Endothelial cell (in vitro differentiated cells): ENCODE results near the gene BCAR3. TPM values are rescaled to one million over a fixed set of nuclear protein-coding genes. Genes with fewer than 3 reads are reported as not detected.
"Not testable (repeated sequence)": the region's sequence is repeated elsewhere in the genome, so short reads cannot be mapped to it uniquely, and the experiment has no call there.

Experiments used
- DNase-seq: peaks from one replicate; pipeline ENCODE4 v3.0.0; 2021; ENCODE audit warnings: low spot score
- H3K27ac Mint-ChIP-seq: one replicate; pipeline ENCODE4 v1.8.0; 2021; ENCODE audit warnings: mixed read lengths, inconsistent platforms; ENCODE audit not compliant: unreplicated experiment
- H3K27me3 Mint-ChIP-seq: one replicate; pipeline ENCODE4 v1.8.0; 2021; ENCODE audit warnings: mild to moderate bottlenecking, moderate library complexity, mixed read lengths, inconsistent platforms; ENCODE audit not compliant: unreplicated experiment
- H3K36me3 Mint-ChIP-seq: one replicate; pipeline ENCODE4 v1.8.0; 2021; ENCODE audit warnings: mild to moderate bottlenecking, low read depth, mixed read lengths, inconsistent platforms; ENCODE audit not compliant: unreplicated experiment
- H3K4me1 Mint-ChIP-seq: one replicate; pipeline ENCODE4 v1.8.0; 2021; ENCODE audit warnings: mild to moderate bottlenecking, mixed read lengths, inconsistent platforms; ENCODE audit not compliant: unreplicated experiment
- H3K4me3 Mint-ChIP-seq: one replicate; pipeline ENCODE4 v1.8.0; 2021; ENCODE audit warnings: mild to moderate bottlenecking, mixed read lengths, inconsistent platforms; ENCODE audit not compliant: unreplicated experiment
- H3K9me3 Mint-ChIP-seq: one replicate; pipeline ENCODE4 v1.8.0; 2021; ENCODE audit warnings: mixed read lengths, inconsistent platforms; ENCODE audit not compliant: unreplicated experiment
- total RNA-seq: library from RNA; stranded (reverse); fragmentation: NEBNext Ultra II Directional; extraction: Animal tissue kit (Norgen Biotek cat#: 25700); gene quantifications from one replicate; pipeline ENCODE4 v1.2.1, GENCODE V29; 2021; ENCODE audit not compliant: unreplicated experiment
- TF ChIP-seq, protein P1 (sequence below): fragments of 200-600 bp; sonication (generic); IDR thresholded peaks from one replicate; pipeline ENCODE4 v1.5.0; 2021; ENCODE audit warnings: antibody characterized with exemption; ENCODE audit not compliant: unreplicated experiment

BCAR3 gene
- total RNA-seq, 1 donor from 2014 or later = 19.9 TPM

DNA sequence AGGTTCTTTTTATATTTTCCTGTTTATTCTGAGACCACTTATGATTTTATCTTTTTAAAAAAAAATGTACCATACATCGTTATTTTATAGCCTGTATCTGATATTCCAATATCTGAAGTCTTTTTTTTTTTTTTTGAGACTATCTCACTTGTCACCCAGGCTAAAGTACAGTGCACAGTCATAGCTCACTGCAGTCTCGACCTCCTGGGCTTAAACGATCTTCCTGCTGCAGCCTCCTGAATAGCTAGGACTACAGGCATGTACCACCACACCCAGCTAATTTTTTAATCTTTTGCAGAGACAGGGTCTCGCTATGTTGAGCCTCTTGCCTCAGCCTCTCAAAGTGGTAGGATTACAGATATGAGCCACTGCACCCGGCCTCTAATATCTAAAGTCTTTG lies 25.1 kb downstream of the BCAR3 start:
- Mint-ChIP-seq H3K27ac (no peak overlapping the region), H3K4me1 (peaks cover 9% of the 10 kb centered on the region), H3K9me3 (no peaks in the 10 kb centered on the region), H3K36me3 (peaks cover 32% of the 10 kb centered on the region), H3K4me3 (no peak overlapping the region), H3K27me3 (no peaks in the 10 kb centered on the region)
- TF ChIP-seq, protein P1, sequence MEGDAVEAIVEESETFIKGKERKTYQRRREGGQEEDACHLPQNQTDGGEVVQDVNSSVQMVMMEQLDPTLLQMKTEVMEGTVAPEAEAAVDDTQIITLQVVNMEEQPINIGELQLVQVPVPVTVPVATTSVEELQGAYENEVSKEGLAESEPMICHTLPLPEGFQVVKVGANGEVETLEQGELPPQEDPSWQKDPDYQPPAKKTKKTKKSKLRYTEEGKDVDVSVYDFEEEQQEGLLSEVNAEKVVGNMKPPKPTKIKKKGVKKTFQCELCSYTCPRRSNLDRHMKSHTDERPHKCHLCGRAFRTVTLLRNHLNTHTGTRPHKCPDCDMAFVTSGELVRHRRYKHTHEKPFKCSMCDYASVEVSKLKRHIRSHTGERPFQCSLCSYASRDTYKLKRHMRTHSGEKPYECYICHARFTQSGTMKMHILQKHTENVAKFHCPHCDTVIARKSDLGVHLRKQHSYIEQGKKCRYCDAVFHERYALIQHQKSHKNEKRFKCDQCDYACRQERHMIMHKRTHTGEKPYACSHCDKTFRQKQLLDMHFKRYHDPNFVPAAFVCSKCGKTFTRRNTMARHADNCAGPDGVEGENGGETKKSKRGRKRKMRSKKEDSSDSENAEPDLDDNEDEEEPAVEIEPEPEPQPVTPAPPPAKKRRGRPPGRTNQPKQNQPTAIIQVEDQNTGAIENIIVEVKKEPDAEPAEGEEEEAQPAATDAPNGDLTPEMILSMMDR = no peak
- no peak for DNase-seq

DNA sequence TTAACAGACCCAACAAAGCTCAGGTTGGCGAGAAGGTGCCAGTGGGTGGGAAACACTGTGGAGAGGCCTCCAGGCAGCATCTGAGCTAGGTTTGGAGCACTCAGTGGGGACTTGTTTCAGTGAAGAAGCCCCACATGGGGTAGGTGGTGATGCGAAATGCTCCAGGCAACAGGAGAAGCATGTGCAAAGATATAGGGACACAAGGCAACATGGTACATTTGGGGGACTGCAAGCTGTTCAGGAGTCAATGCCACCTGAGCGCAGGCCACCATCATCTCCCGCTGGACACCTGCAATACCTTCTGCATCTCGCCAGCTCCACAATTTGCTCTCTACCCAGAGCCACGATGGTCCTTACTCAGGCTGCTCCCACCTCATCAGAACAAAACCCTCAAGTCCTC lies 28.0 kb downstream of the BCAR3 start:
- Mint-ChIP-seq H3K27me3 (no peaks in the 10 kb centered on the region), H3K9me3 (no peaks in the 10 kb centered on the region), H3K27ac (no peak overlapping the region), H3K36me3 (peaks cover 21% of the 10 kb centered on the region), H3K4me1 (peaks cover 9% of the 10 kb centered on the region), H3K4me3 (peak overlapping the region; percentile 16)
- no peak for DNase-seq
- TF ChIP-seq, protein P1 = no peak

GRCh38 chr1:93652323-93652949 lies 29.2 kb downstream of the BCAR3 start:
- H3K27ac Mint-ChIP-seq = no peak overlapping the region
- TF ChIP-seq, protein P1 = no peak
- no peaks in the 10 kb centered on the region for H3K9me3 Mint-ChIP-seq
- H3K4me3 Mint-ChIP-seq = no peak overlapping the region
- peaks cover 21% of the 10 kb centered on the region for H3K36me3 Mint-ChIP-seq
- H3K4me1 Mint-ChIP-seq = peaks cover 9% of the 10 kb centered on the region
- H3K27me3 Mint-ChIP-seq = no peaks in the 10 kb centered on the region
- DNase-seq = no peak

GRCh38 chr1:93651695-93652094 lies 29.9 kb downstream of the BCAR3 start:
- DNase-seq = no peak
- Mint-ChIP-seq H3K4me1 (peaks cover 9% of the 10 kb centered on the region), H3K27ac (no peak overlapping the region), H3K27me3 (no peaks in the 10 kb centered on the region), H3K4me3 (no peak overlapping the region), H3K36me3 (peaks cover 21% of the 10 kb centered on the region), H3K9me3 (no peaks in the 10 kb centered on the region)
- TF ChIP-seq, protein P1 = no peak

- H3K4me3 Mint-ChIP-seq, DNase-seq, H3K4me1 Mint-ChIP-seq, H3K27ac Mint-ChIP-seq, H3K27me3 Mint-ChIP-seq, H3K9me3 Mint-ChIP-seq: not testable (repeated sequence)
- peaks cover 12% of the 10 kb centered on the region for H3K36me3 Mint-ChIP-seq
These were observed 31.5 kb downstream of the BCAR3 start for GRCh38 chr1:93650159-93650558.
